AG08396 (cell line): ENCODE data around the gene DDX19B.
"Not testable (repeated sequence)": the region's sequence is repeated elsewhere in the genome, so short reads cannot be mapped to it uniquely, and the experiment has no call there.

ENCODE experiments used
- DNase-seq: peaks from one replicate; pipeline ENCODE4 v3.0.0; 2012; ENCODE audit warnings: low spot score, mixed read lengths

The DDX19B gene

DNA sequence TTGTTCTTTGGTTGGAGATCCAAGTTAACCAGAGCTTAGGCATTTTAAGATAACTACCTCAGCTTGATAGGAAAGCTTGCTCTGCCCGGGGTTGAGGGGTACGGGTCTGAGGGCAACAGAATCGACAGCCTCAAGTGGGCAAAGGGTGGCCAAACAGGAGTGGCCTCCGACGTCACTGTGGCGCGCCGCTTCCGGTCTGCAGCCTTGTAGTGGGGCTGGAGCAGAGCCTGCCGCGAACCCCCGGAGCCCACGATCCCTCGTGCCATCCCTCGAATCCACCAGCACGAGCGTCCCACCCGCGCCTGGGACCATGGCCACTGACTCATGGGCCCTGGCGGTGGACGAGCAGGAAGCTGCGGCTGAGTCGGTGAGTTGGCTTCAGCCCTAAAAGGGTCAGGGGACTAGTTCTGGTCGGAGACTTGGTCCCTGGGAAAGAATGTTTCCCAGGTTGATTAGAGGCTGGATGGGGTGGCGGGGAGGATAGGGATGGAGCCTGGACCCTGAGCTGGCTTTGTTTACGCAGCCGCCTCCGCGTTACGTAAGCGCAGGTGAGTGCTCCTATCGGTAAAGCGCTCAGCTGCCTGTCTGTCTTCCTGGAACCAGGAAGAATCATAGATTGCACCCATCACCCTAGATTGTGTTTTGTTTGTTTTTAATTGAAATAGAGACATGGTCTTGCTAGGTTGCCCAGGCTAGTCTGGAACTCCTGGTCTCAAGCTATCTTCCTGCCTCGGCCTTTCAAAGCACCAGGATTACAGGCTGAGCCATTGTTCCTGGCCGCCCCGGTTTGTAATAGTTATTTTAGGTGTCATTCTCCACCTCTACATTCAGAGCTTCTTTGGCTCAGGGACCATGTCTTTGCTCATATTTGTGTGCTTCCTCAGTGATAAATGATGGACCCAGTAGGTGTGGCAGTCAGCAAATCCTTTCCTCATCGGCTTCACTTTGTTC, at the start of gene DDX19B:
Gene DDX19B (plus strand): TSS at position 199 of the 951 bp plus-strand sequence. CDS start 112 bp downstream, at position 311.
- DNase-seq, result peak; percentile 84

DNA sequence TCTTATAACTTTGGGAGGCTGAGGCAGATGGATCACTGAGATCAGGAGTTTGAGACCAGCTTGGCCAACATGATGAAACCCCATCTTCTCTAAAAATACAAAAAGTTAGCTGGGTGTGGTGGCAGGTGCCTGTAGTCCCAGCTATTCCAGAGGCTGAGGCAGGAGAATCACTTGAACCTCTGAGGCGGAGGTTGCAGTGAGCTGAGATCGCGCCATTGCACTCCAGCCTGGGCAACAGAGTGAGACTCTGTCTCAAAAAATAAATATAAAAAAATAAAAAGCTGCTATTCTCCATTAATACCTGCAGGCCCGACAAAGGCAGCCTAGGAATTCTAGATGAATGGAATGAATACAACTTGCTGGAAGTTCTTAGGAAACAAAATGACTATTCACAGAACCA, 49.3 kb upstream of the DDX19B start:
- not testable (repeated sequence) for DNase-seq

GRCh38 chr16:70250748-70251628, 48.0 kb upstream of the DDX19B start:
- peak; percentile 79 for DNase-seq

DNA sequence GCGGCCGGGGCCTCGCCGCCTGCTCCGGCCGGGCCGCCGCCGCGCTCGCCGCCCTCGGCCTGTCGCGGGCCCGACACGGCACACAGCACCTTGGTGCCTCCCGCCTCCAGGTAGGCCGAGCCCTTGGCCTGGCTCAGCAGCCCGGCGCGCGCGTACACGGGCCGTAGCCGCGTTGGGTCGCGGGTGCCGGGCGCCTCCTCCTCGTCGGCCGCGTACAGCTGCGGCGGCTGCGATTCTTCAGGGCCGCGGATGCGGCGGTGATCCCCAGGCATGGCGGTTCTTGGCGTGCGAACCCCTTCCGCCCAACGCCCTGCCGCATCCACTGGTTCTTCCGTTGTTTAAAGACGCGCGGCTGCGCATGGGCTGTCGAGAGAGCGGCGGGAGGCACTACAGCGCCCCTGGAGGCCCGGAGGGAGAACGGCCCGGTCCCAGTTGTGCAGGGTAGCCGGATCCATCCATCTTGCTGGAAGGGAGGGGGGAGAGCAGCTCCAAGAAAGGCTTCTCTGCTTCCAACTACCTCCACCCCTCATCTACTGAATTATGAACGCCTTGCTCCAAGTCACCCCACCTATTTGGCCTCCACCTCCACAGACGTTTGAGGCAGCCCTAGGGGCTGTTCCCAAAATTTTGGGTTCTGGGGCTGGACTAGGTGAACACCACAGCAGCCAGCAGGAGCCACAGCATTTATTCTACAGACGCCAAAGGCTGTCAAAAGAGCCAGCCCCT, 47.2 kb upstream of the DDX19B start, which contains the start of gene EXOSC6:
Gene EXOSC6 (minus strand): TSS at position 312 of the 726 bp plus-strand sequence. CDS start 40 bp downstream, at position 272.
- peak; percentile 96 for DNase-seq

- DNase-seq, result no peak
Observed at GRCh38 chr16:70252355-70252988, 46.5 kb upstream of the DDX19B start.

GRCh38 chr16:70253291-70254106, 45.5 kb upstream of the DDX19B start:
- DNase-seq, result peak; percentile 57

- DNase-seq, result no peak
Observed at GRCh38 chr16:70254180-70254964, 44.6 kb upstream of the DDX19B start.

- DNase-seq, result no peak
Observed at GRCh38 chr16:70254965-70255286, 44.1 kb upstream of the DDX19B start.

GRCh38 chr16:70255574-70255973, 43.4 kb upstream of the DDX19B start:
- no peak for DNase-seq

DNA sequence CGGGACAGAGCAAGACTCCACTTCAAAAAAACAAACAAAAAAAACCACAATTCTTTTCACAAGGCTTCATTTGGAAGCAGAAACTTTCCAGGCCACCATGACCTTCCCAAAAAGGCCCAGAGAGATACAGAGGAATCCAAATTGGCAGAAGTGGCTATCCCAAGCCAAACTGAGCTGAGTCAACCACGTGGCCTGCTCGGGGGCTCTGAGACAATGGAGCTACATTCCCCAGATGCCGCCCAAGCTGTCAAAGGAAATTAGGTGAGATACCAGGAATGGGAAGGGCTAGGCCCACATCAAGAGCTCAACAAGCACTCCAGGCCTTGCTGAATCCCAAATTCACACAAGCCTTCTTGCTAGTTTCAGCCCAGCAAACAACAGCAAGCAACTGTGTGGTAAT, 41.6 kb upstream of the DDX19B start:
- no peak for DNase-seq

DNA sequence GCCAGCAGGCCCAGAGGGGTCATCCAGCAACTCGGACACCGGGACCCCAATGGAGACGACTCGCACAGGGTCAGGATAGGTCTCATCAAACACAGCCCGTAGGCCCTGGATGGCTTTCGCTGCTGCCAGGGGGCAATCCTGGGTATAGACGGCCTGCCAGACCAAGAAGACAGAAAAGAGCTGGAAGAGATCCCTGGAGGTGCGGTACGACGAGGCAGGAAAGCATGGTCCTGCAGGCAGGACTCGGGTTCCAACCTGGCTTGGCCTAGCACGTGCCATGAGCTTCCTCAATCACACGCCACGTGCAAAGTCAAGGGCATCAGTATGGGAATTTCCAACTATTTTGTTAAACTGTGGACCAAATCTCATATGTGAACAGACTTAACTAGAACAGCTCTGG, 40.9 kb upstream of the DDX19B start:
- no peak for DNase-seq

DNA sequence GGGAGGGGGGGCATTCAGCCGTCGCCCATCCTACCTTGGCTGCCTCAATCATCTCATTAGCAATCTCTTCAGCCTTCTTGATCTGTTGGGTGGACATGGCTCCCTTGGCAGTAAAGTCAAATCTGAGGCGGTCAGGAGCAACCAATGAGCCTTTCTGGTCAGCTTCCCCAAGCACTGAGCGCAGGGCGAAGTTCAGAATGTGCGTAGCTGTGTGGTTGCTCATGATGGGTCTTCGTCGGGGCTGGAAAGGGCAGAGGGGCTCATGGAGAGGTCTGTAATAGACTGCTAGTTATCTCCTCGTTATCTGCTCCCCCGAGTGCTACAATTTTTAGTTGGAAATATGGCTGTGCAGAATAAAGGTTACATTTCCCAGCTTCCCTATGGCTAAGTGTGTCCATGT, 40.0 kb upstream of the DDX19B start:
- DNase-seq, result no peak

GRCh38 chr16:70259903-70260302, 39.1 kb upstream of the DDX19B start:
- DNase-seq, result not testable (repeated sequence)

- peak; percentile 55 for DNase-seq
Observed at GRCh38 chr16:70267516-70267915, 31.5 kb upstream of the DDX19B start.

DNA sequence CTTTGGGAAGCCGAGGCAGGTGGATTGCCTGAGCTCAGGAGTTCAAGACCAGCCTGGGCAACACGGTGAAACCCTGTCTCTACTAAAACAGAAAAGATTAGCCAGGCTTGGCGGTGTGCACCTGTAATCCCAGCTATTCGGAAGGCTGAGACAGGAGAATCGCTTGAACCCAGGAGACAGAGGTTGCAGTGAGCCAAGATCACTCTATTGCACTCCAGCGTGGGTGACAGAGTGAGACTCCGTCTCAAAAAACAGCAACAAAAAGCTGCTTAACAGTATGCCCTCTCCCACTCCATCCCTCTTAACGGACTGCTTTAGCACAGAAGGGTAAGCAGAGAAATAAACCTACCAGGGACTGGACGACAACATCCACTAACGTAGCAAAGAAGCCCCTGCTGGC, 31.1 kb upstream of the DDX19B start:
- not testable (repeated sequence) for DNase-seq

- DNase-seq, result no peak
Observed at GRCh38 chr16:70269471-70269870, 29.5 kb upstream of the DDX19B start.

DNA sequence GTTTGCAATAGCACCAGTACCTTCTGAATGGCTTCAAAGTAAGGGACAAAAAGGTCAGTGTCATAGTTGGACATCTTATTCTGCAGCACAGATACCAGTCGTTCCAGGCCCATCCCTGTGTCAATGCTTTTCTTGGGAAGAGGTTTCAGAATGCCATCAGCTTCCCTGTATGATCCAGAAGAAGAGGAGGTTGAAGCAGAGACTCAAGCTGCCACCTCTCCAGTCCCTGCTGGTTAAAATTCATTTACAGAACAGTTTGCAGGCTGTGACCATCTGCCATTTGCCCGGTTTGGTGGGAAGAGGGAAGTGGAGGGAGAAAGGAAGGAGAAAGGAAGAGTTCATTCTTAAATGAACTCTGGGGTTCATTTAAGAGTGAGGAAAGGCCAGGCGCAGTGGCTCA, 28.8 kb upstream of the DDX19B start:
- no peak for DNase-seq

DNA sequence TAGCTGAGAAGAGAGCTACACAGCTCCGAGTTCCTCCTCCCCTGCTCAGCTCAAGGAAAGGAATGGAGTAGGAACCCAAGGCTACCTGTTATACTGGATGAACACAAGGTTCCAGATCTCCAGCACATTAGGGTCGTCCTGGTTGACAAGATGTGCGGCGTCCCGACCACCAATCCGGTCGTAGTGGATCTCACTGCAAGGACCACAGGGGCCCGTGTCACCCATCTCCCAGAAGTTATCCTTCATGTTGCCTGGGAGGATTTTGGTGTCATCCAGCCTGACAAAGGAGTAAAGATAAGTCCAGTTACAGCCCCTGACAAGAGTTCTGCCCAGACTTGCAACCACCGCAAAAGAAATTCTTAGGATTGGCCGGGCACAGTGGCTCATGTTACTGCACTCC, 27.3 kb upstream of the DDX19B start:
- no peak for DNase-seq

- no peak for DNase-seq
Observed at GRCh38 chr16:70276392-70276791, 22.6 kb upstream of the DDX19B start.
